HUES6 (cell line): ENCODE measurements around the gene CACNA1B.
"Not testable (repeated sequence)": the region's sequence is repeated elsewhere in the genome, so short reads cannot be mapped to it uniquely, and the experiment has no call there.

ENCODE experiments used
- H3K27ac ChIP-seq: 2 replicates; pipeline ENCODE4 v1.7.0; 2013; ENCODE audit warnings: low read depth, mild to moderate bottlenecking, low read length, inconsistent platforms
- H3K27me3 ChIP-seq: 2 replicates; pipeline ENCODE4 v1.6.1; 2013; ENCODE audit warnings: low read length; ENCODE audit not compliant: control insufficient read depth, insufficient read depth
- H3K36me3 ChIP-seq: 2 replicates; pipeline ENCODE4 v1.6.1; 2013; ENCODE audit warnings: low read length; ENCODE audit not compliant: control insufficient read depth, insufficient read depth
- H3K4me1 ChIP-seq: 2 replicates; pipeline ENCODE4 v1.6.1; 2013; ENCODE audit warnings: low read length; ENCODE audit not compliant: control insufficient read depth, insufficient read depth
- H3K4me3 ChIP-seq: 2 replicates; pipeline ENCODE4 v1.5.1; 2013; ENCODE audit warnings: low read depth, low read length
- H3K9ac ChIP-seq: one replicate; pipeline ENCODE4 v1.6.1; 2013; ENCODE audit warnings: mild to moderate bottlenecking, low read length
- H3K9me3 ChIP-seq: 2 replicates; pipeline ENCODE4 v1.6.1; 2013; ENCODE audit warnings: low read depth, low read length; ENCODE audit not compliant: control insufficient read depth, insufficient read depth

CACNA1B gene

GRCh38 chr9:138117836-138118235 is 240.3 kb downstream of the CACNA1B start:
- no peak overlapping the region for H3K4me3 ChIP-seq
- no peak overlapping the region for H3K9ac ChIP-seq
- no peak overlapping the region for H3K27ac ChIP-seq
- no peaks in the 10 kb centered on the region for H3K27me3 ChIP-seq
- no peaks in the 10 kb centered on the region; the same call in 1 of the 2 replicates for H3K36me3 ChIP-seq
- peaks cover 34% of the 10 kb centered on the region for H3K9me3 ChIP-seq
- no peaks in the 10 kb centered on the region for H3K4me1 ChIP-seq

GRCh38 chr9:138118601-138119071 is 241.1 kb downstream of the CACNA1B start:
- Histone ChIP-seq H3K27me3 (no peaks in the 10 kb centered on the region), H3K9me3 (peaks cover 38% of the 10 kb centered on the region), H3K4me3 (no peak overlapping the region), H3K9ac (no peak overlapping the region), H3K27ac (no peak overlapping the region), H3K36me3 (no peaks in the 10 kb centered on the region; the same call in none of the 2 replicates), H3K4me1 (no peaks in the 10 kb centered on the region)

GRCh38 chr9:138119202-138120027 is 241.8 kb downstream of the CACNA1B start:
- no peak overlapping the region for H3K27ac ChIP-seq
- no peak overlapping the region for H3K4me3 ChIP-seq
- H3K9me3 ChIP-seq = peaks cover 41% of the 10 kb centered on the region
- H3K9ac ChIP-seq = no peak overlapping the region
- H3K27me3 ChIP-seq = no peaks in the 10 kb centered on the region
- H3K4me1 ChIP-seq = no peaks in the 10 kb centered on the region
- H3K36me3 ChIP-seq = no peaks in the 10 kb centered on the region; the same call in none of the 2 replicates

- H3K4me3 ChIP-seq = no peak overlapping the region
- no peaks in the 10 kb centered on the region; the same call in none of the 2 replicates for H3K36me3 ChIP-seq
- no peak overlapping the region for H3K9ac ChIP-seq
- H3K27me3 ChIP-seq = no peaks in the 10 kb centered on the region
- no peaks in the 10 kb centered on the region for H3K4me1 ChIP-seq
- H3K9me3 ChIP-seq = peaks cover 44% of the 10 kb centered on the region
- no peak overlapping the region for H3K27ac ChIP-seq
Measured at GRCh38 chr9:138120072-138120471, 242.5 kb downstream of the CACNA1B start.

- Histone ChIP-seq H3K36me3 (no peaks in the 10 kb centered on the region; the same call in none of the 2 replicates), H3K27me3 (no peaks in the 10 kb centered on the region)
Measured at GRCh38 chr9:138120511-138121437, 243.2 kb downstream of the CACNA1B start.

GRCh38 chr9:138121438-138122050 is 244.0 kb downstream of the CACNA1B start:
- peaks cover 49% of the 10 kb centered on the region for H3K9me3 ChIP-seq
- no peaks in the 10 kb centered on the region for H3K4me1 ChIP-seq
- H3K36me3 ChIP-seq = no peaks in the 10 kb centered on the region; the same call in none of the 2 replicates
- no peak overlapping the region for H3K27ac ChIP-seq
- H3K4me3 ChIP-seq = no peak overlapping the region
- no peak overlapping the region for H3K9ac ChIP-seq
- H3K27me3 ChIP-seq = no peaks in the 10 kb centered on the region

More at GRCh38 chr9:138120511-138121437, 243.2 kb downstream of the CACNA1B start:
- H3K9me3 ChIP-seq = peaks cover 45% of the 10 kb centered on the region
- H3K9ac ChIP-seq = no peak overlapping the region
- no peak overlapping the region for H3K4me3 ChIP-seq
- H3K4me1 ChIP-seq = no peaks in the 10 kb centered on the region
- no peak overlapping the region for H3K27ac ChIP-seq

GRCh38 chr9:138122201-138122600 is 244.6 kb downstream of the CACNA1B start:
- H3K9ac ChIP-seq = no peak overlapping the region
- no peaks in the 10 kb centered on the region; the same call in none of the 2 replicates for H3K36me3 ChIP-seq
- H3K27ac ChIP-seq = no peak overlapping the region
- no peaks in the 10 kb centered on the region for H3K27me3 ChIP-seq
- H3K4me1 ChIP-seq = no peaks in the 10 kb centered on the region
- peaks cover 49% of the 10 kb centered on the region for H3K9me3 ChIP-seq
- H3K4me3 ChIP-seq = no peak overlapping the region

- H3K27me3 ChIP-seq = no peaks in the 10 kb centered on the region
- H3K4me1 ChIP-seq = no peaks in the 10 kb centered on the region
- H3K9me3 ChIP-seq = peaks cover 49% of the 10 kb centered on the region
- H3K9ac ChIP-seq = no peak overlapping the region
- H3K36me3 ChIP-seq = no peaks in the 10 kb centered on the region; the same call in none of the 2 replicates
- no peak overlapping the region for H3K27ac ChIP-seq
- H3K4me3 ChIP-seq = no peak overlapping the region
Measured at GRCh38 chr9:138122676-138123075, 245.1 kb downstream of the CACNA1B start.

- Histone ChIP-seq H3K9ac (no peak overlapping the region), H3K27ac (no peak overlapping the region), H3K9me3 (peaks cover 49% of the 10 kb centered on the region), H3K4me1 (no peaks in the 10 kb centered on the region), H3K4me3 (no peak overlapping the region), H3K36me3 (no peaks in the 10 kb centered on the region; the same call in none of the 2 replicates), H3K27me3 (no peaks in the 10 kb centered on the region)
Measured at GRCh38 chr9:138123086-138123485, 245.5 kb downstream of the CACNA1B start.

GRCh38 chr9:138126090-138126857 is 248.7 kb downstream of the CACNA1B start:
- H3K27ac ChIP-seq = not testable (repeated sequence)

More at GRCh38 chr9:138126090-138126857, 248.7 kb downstream of the CACNA1B start:
- peaks cover 40% of the 10 kb centered on the region for H3K9me3 ChIP-seq
- H3K36me3 ChIP-seq, H3K27me3 ChIP-seq, H3K4me1 ChIP-seq, H3K9ac ChIP-seq, H3K4me3 ChIP-seq: not testable (repeated sequence)
